Dermis microvascular lymphatic vessel endothelial cell (primary cell): ENCODE data around the gene CAPN5. TPM values are rescaled to one million over a fixed set of nuclear protein-coding genes. Genes with fewer than 3 reads are reported as not detected.
"Not testable (repeated sequence)": the region's sequence is repeated elsewhere in the genome, so short reads cannot be mapped to it uniquely, and the experiment has no call there.

ENCODE experiments used
- DNase-seq, 2 donors: peaks; one replicate each; pipeline versions ENCODE4 v3.0.0 to v3.0.0-alpha.2; 2010; ENCODE audit warnings: low read depth in 2 of 2
- total RNA-seq: library from RNA; depleted of rRNA; stranded (reverse); fragments of >200 nt; gene quantifications from 2 replicates; pipeline ENCODE4 v1.2.1, GENCODE V29; 2014

The CAPN5 gene
- total RNA-seq, 1 donor from 2014 or later: 3.1 TPM

DNA sequence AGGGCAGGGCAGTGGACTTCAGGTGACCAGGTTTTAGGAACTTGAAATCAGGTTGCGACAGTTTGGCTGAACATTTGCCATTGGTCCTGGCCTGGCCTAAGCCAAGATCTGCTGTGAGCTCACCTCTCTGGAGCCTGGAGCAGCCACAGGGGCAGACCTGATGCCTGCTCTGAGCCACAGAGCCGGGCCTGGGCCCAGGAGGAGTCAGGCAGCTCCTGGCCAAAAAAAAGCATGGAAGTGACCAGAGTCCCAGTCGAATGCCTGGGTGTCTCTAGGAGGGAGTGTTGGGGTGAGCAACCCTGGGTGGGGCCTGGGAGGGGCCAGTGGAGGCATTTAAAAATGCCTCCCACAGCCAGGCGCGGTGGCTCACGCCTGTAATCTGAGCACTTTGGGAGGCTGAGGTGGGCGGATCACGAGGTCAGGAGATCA is 29.8 kb downstream of the CAPN5 start:
- no peak for DNase-seq

DNA sequence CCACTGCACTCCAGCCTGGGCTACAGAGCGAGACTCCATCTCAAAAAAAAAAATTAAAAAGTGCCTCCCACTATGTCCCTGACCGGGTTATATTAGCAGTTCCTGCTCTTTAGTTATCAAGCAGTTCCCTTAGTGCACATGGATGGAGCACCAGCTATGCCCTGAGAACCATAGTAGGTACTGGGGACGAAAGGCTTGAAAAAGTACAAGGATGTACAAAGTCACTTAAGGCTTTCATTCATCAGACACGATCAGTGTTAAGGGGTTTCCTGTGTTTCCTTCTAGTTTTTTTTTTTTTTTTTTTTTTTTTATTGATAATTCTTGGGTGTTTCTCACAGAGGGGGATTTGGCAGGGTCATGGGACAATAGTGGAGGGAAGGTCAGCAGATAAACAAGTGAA is 30.4 kb downstream of the CAPN5 start:
- DNase-seq: not testable (repeated sequence)

DNA sequence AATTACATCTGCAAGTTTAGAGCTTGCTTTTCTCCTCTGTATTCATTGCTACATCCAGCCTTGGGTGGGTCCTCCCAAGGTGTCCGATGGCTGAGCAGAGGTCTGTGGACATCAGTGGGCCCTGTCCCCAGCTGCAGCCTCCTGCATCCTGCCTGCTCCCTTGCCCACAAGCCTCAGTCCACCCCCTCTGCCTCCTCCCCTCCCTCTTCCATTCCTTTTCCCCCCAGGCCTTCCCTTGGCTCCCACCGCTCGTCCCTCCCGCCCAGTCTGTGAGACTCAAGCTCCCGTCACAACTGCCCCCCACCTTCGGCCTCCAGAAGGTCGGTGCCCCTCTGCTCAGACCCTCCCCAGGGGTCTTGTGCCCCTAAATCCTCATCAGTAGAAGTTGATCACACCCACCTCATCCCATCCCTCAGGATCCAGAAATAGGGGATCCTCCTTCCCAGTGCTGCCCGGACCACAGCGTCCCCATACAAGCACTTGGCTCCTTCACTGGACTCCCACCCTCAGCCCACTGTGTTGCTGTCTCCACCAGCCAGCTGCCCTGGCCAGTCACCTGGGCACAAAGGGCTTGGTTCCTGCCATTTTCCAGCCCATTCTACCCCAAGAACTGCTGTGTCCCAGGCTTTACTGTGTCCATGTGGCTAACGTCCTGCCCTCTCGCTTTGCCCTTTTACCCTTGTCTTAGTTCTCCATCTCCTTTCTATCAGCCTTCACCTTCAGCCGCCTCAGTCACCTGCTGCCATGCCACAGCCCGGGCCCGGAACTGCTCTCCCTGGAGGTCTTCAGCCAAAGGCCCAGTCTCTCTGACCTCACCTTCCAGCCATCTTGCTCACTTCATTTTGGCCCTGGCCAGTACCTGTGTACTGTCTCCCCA is 33.6 kb downstream of the CAPN5 start:
- no peak for DNase-seq

DNA sequence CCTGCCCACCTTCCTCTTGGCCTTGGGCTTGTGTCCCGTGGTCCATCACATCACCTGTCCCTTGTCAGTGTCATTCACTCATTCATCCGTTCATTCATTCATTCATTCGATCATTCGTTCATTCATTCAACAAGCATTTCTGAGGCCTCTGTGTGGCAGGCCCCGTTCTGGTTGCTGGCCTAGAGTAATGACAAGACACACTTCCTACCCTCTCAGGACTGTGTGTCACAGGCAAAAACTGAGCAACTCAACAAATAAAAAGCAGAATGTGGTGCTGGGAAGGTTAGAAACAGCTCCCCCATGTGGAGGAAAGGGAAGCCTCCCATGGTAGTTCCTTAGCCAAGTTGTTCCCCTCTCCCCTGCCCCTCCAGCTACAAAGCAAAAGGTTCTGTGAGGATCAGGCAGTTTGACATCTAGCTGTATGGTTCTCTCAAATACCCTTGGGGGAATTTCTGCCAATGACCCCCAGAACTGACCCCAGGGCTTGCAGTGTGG is 34.3 kb downstream of the CAPN5 start:
- peak; percentile 11 to 46 for DNase-seq

DNA sequence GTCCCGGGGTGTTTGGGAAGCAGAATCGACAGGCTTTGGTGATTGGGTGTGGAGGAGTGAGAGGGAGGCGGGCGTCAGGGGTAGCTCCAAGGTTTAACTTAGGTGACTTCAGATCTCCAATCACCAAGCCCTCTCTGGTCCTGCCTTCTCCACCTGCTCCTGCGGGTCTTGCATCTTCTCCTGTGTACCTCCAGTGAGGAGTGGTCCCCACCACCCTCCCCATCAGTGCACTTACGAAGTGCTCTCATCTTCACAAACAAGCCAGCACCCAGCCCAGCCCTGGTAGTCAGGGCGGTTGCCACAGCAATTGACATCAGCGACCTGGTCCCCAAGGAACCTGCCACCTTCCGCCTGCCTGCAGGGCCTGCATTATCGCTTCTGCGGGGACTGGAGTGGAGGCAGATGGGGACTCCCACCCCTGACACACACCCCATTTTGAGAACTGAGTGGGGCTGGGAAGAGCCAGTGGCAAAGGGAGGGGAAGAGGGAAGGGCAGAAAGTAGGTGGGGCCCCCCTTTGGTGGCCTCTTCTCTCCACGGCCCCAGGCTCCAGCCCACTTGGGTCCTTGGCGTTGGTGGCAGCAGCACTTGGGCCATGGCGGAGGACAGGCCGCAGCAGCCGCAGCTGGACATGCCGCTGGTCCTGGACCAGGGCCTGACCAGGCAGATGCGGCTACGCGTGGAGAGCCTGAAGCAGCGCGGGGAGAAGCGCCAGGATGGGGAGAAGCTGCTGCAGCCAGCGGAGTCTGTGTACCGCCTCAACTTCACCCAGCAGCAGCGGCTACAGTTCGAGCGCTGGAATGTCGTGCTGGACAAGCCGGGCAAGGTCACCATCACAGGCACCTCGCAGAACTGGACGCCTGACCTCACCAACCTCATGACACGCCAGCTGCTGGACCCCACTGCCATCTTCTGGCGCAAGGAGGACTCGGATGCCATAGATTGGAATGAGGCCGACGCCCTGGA is 35.8 kb downstream of the CAPN5 start, which contains the start of gene OMP:
OMP (plus strand) TSS at position 595 of the 965 bp plus-strand sequence; CDS start at position 595, 0 bp downstream.
- no peak for DNase-seq

DNA sequence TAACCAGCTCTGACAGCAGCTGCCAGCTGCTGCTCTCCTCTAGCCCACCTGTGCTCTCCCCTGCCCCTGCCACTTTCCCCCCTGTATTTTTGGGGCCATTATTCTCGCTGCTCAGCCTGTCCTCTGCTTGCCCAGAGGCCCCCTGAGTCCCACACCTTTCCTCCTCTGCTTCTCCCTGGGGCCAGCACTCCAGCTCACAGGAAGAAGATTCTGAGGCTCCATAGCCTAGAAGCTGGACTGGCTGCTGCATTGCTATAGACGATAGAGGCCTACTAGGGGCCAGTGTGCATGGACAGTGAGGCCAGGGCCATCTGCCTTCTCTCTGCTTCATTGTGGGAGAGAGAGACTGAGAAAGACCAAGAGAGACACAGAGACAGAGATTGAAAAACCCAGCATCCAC is 36.5 kb downstream of the CAPN5 start:
- DNase-seq: no peak

DNA sequence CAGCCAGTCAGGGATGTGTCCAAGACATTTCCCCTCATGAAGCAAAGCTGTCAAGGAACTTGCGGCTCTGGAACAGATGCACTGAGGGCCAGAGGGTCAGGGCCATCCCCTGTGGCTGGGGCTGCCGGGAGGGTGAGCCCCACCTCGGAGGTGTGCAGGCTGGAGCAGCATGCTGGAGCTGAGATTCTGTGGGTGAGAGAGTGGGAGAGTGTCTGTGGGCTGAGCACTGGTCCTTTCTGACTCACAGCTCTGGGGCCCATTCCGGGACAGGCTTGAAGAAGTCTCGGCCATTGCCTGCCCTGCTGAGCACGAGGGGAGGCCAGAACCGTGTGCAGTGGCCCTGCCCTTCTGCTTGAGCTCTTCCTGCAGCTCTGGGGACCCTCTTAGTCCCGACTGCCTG is 38.0 kb downstream of the CAPN5 start:
- no peak for DNase-seq

DNA sequence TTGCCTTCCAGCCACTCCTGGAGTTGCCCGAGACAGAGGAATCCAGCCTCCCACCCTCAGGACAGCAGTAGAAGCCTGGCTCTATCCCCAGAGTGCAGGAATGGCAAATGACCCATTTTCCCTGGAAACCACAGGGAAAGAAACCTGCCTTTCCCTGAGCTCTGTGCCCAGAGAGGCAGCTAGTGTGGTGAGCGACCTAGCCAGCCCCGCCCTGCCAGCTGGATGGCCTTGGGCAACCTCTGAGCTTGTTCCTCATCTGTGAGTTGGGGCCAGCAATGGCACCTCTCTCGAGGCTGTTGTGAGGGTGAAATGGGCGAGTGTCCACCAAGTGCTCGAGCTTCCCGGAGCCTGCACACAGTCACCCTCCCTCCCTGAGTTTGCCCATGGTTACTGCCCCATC is 39.5 kb downstream of the CAPN5 start:
- DNase-seq: no peak

DNA sequence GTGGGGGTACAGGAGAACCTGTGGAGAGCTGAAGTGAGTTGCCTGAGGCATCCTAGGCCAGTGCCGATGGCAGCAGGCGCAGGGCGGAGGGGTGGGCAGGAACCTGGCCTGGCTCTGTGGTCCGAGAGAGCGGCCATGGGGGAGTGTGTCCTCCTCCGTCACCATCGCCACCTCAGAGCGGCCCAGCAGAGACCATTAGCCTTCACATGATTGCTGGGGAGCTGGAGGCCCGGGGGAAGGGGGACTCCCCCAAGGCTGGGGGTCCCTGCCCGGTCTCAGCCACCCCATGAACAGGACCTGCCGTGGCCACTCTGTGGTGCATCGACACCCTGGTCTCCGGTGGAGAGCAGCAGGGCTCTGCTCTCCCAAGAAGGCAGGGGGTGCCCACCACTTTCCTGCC is 40.0 kb downstream of the CAPN5 start:
- DNase-seq: no peak

DNA sequence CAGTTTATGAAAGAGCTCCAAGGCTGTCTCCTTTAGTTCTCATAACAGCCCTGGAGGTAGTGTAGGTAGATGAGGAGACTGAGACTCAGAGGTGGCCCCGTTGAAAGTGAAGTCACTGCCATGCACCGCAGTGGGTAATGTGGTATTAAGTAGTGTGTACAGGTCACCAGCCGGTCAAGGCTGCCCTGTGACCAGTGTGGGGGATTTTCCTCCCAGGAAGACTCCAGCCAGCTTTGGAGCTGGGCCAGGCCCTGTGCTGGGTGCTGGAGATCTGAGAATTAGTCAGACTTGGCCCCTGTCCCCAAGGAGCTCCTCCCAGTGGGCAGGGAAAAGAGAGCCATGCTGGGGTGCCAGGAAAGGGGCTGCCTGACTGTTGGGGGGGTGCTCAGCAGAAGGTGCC is 41.2 kb downstream of the CAPN5 start:
- peak in 1 of 2 donors; percentile 58 for DNase-seq

DNA sequence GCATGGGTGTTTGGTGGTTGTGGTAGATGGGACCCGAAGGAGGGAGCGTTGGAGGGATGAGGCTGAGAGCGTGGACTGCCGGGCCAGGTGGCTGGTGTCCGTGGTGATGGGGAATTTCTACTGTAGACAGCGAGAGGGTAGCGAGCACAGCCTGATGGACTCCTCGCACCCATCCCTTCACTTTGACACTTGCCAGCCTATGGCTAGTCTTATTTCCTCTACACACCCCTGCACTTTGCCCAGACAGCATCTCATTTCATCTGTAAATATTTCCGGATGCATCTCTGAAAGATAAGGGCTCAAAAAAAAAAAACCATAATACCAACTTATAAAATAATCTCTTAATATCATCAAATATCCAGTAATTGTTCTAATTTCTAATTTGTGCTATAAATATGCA is 41.7 kb downstream of the CAPN5 start:
- no peak for DNase-seq

DNA sequence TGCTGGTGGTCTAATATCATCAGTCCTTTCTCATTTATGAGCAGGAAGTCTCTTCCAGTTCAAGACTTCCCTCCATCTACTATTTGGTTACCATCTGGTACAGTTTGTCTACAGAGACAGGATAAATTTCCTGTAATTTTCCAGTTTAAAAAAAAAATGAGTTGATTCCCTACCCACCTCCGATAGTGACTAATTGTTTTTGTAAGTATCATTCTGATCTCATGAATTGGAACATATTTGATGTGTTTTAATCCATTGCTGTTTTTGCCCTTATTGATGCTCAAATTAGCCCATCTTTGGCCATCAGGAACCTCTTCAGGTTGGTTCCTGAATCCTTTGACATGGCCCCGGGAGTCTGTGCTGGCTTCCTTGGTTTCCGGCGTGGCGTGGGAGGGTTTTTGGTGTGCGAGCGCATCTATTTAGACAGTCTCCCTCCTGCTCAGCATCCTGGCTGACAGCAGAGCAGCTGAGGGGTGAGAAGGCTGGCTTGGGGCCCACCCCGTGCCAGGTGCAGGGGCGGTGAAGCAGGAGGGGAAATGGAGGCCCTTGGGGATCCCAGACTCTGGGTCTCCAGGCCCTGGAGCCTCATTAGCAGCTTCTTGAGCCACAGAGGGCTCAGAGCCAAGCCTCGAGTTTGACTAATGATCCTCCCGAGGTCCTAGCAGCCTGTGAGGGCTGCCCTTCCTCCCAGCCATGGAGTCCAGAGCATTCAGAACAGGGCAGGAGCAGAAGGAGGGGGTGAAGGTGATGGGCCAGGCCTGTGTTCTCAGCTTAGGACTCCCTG is 42.7 kb downstream of the CAPN5 start:
- DNase-seq: no peak

DNA sequence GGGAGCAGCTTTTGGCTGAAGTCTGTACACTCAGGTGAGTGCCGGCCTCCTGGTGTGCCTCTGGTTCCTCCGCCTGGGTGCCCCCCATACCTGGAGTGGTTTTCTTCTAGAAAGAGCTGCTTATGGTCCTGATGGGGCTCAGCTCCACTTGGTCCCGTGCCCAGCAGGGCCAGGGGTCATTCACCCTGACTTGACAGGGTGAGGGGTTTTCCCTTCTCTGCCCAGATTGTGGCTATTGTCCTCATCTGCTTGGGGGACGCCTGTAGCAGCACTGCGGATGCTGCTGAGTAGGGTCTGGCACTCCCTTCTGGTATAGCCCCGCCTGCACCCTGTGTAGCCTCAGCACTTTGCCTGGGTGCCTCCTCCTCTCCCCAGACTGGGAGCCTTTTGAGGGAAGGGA is 44.1 kb downstream of the CAPN5 start:
- DNase-seq: no peak

DNA sequence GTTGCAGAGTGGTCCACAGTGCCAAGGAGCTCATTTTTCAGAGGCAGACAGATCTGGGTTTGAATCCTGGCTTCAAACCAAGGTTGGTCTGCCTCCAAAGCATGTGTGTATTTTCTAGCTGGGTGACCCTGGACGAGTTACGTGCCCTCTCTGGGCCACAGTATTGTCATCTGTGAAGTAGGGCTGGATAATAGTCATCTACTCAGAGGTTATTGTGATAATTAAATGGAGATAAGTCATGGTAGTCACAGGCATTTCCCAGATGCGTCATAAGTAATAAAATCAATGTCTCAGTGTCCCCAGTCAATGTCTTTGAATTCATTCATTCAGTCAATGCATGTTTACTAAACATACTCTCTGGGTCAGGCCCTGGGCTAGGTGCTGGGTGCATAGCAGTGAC is 44.5 kb downstream of the CAPN5 start:
- no peak for DNase-seq

DNA sequence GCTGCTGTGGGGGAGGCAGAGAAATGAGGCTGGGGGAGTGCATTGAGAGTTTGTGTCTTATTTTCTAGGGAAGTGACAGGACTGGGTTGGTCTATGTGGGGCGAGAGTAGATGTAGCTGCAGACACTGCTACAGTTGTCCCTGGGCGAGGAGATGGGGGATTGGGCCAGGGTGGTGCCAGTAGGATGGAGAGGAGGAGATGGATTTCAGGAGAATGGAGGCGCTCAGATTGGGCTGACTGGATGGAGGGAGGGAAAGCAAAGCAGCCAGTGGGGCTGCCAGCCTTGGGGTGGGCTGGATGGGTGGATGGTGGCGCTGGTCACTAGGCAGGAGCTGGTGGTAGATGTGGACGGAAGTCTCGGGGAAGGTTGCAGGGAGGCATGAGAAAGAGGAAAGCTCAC is 45.2 kb downstream of the CAPN5 start:
- DNase-seq: no peak

DNA sequence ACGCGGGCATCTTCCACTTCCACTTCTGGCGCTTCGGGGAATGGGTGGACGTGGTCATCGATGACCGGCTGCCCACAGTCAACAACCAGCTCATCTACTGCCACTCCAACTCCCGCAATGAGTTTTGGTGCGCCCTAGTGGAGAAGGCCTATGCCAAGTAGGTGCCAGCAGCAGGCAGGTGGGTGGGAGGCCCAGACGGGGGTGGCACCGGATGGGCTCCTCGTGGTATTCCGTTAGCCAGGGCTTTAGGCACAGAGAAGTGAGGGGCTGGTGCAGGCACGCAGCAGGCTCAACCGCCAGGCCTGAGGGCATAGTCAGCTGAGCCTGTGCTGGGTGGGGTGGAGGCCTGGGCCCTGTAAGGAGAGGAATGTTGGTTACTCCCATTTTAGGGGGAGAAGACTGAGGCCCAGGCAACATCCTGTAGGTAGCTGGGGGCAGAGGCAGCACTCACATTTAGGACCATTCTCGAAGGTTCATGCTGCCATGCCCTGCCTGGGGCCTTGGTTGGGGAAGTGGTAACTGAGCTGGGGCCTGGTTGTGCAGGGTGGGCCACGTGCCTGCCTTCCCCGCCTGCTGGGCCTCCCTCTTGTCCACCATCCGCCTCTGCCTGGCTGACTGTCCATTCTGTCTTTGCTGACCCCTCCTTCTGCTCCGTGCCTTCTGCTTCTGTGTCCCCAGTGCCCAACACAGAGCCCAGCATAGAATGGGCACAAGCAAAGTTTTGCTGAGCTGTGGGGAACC is 46.0 kb downstream of the CAPN5 start:
- no peak for DNase-seq

DNA sequence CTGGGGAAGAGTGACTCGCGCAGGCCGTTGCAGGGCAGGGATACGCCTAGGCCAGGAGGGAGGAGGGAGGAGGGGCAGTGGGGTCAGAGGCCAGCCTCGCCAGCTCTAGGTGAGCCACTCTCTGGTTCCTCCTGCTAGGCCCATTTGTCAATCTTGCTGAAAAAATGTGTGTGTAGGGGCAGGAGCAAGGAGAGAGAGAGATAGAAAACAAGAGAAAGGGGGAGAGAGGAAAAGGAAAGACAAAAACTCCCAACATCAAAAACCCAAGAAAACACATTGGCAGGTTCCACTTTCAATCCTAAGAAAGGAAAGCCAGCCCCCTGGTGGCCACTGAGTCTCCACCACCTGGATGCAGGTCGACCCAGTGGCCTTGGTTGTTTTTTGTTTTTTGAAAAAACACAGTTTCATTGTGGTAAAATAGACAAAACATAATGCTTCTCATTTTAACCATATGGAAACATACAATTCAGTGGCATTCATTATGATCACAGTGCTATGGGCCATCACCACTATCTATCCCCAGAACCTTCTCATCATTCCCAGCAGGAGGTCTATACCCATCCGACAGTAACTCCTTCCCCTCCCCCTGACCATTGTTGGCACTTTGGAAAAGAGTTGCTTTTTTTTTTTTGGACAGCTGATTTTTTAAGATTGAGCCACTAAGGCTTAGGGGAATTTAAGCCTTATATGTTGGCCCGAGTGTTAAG is 46.8 kb downstream of the CAPN5 start:
- peak in 1 of 2 donors; percentile 50 for DNase-seq

DNA sequence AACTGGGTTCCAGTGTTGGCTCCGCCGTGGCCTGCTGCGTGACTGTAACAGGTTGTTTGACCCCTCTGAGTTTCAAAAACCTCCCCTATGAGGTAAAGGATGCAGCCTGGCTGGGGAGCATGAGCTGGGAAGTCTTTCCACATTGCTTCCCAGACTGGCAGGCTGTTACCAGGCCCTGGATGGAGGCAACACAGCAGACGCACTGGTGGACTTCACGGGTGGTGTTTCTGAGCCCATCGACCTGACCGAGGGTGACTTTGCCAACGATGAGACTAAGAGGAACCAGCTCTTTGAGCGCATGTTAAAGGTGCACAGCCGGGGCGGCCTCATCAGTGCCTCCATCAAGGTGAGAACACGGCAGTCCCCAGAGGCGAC is 47.3 kb downstream of the CAPN5 start:
- DNase-seq: no peak

DNA sequence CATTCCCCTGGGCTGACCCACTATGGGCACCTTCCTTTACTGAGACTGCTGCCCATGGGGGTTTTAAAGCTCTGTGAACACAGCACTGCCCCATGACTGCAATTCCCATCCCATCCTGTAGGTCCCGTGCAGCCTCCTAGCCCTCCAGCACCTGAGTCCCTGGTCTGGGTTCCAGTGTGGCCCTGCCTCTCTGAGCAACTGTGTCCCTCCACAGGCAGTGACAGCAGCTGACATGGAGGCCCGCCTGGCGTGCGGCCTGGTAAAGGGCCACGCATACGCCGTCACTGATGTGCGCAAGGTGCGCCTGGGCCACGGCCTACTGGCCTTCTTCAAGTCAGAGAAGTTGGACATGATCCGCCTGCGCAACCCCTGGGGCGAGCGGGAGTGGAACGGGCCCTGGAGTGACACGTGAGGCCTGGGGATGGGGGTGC is 48.4 kb downstream of the CAPN5 start:
- DNase-seq: no peak

DNA sequence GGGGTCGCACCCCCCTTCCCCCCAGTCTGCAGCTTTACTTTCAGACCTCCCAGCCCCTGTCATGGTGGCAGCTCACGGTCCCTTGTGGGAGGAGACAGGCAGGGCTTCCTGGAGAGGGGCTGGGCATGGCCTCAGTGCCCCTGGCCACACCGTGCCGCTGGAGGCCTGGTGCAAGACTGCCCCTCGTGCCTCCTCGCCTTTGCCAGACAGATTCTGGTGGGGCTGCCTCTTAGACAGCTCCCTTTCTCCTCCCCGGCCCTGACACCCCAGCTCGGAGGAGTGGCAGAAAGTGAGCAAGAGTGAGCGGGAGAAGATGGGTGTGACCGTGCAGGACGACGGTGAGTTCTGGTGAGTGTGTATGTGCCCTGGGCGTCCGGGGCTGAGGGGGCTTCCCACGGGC is 49.2 kb downstream of the CAPN5 start:
- DNase-seq: no peak
